GM06990 (cell line): Measurements from ENCODE around the gene FTCD.

Source experiments
- DNase-seq: peaks from one replicate; pipeline ENCODE4 v3.0.0-alpha.2; 2011; ENCODE audit not compliant: insufficient read length; ENCODE audit errors: extremely low read depth
- H3K27me3 ChIP-seq: replicated peaks from 2 replicates; pipeline ENCODE4 v1.6.0; 2011; ENCODE audit warnings: low read length; ENCODE audit not compliant: control insufficient read depth, insufficient read depth
- H3K36me3 ChIP-seq: 2 replicates; pipeline ENCODE4 v1.5.1; 2011; ENCODE audit warnings: low read length; ENCODE audit not compliant: control insufficient read depth, insufficient read depth
- H3K4me3 ChIP-seq: replicated peaks from 2 replicates; pipeline ENCODE4 v1.5.1; 2011; ENCODE audit warnings: low read depth, mild to moderate bottlenecking, control low read depth, low read length
- CTCF ChIP-seq: IDR thresholded peaks from 2 replicates; pipeline ENCODE4 v1.5.1; 2011; ENCODE audit warnings: low read length, control low read depth, mild to moderate bottlenecking, inconsistent platforms; ENCODE audit not compliant: insufficient read depth, poor library complexity, severe bottlenecking

The FTCD gene

GRCh38 chr21:46124083-46124925 is 31.1 kb downstream of the FTCD start:
- no peak for DNase-seq
- no peaks in the 10 kb centered on the region for H3K36me3 ChIP-seq
- H3K27me3 ChIP-seq = no peaks in the 10 kb centered on the region
- no peak for TF ChIP-seq CTCF
- H3K4me3 ChIP-seq = no peak overlapping the region

- Histone ChIP-seq H3K4me3 (no peak overlapping the region), H3K36me3 (no peaks in the 10 kb centered on the region), H3K27me3 (no peaks in the 10 kb centered on the region)
- no peak for TF ChIP-seq CTCF
- no peak for DNase-seq
Measured at GRCh38 chr21:46122758-46123683, 32.4 kb downstream of the FTCD start.

- DNase-seq = no peak
- Histone ChIP-seq H3K27me3 (no peaks in the 10 kb centered on the region), H3K4me3 (no peak overlapping the region), H3K36me3 (no peaks in the 10 kb centered on the region)
- TF ChIP-seq CTCF = no peak
Measured at GRCh38 chr21:46122237-46122671, 33.1 kb downstream of the FTCD start.

GRCh38 chr21:46121286-46122221 is 33.8 kb downstream of the FTCD start:
- H3K4me3 ChIP-seq = no peak overlapping the region
- no peaks in the 10 kb centered on the region for H3K36me3 ChIP-seq
- TF ChIP-seq CTCF = no peak
- no peaks in the 10 kb centered on the region for H3K27me3 ChIP-seq
- no peak for DNase-seq
